Keratinocyte (primary cell): ENCODE data around the gene ONECUT2. TPM values are rescaled to one million over a fixed set of nuclear protein-coding genes. Genes with fewer than 3 reads are reported as not detected.

Experiments used
- DNase-seq: peaks from one replicate; pipeline ENCODE4 v3.0.0-alpha.2; 2011; ENCODE audit warnings: low read depth, missing footprints, low spot score
- FAIRE-seq: peaks from 2 replicates; lab custom pipeline; 2011; peaks lifted over from hg19 to GRCh38; lab: Jason Lieb, UNC
- H2AFZ ChIP-seq: 2 replicates; pipeline ENCODE4 v1.6.0; 2012; ENCODE audit warnings: low read length, control low read depth, inconsistent platforms; ENCODE audit not compliant: control insufficient read depth
- H3K27ac ChIP-seq: 2 replicates; pipeline ENCODE4 v1.5.1; 2011; ENCODE audit warnings: low read length; ENCODE audit not compliant: control insufficient read depth, insufficient read depth
- H3K27me3 ChIP-seq: 3 replicates; pipeline ENCODE4 v1.6.0; 2011; ENCODE audit warnings: low read length; ENCODE audit not compliant: control insufficient read depth, insufficient read depth; ENCODE audit errors: extremely low read depth
- H3K36me3 ChIP-seq, 2 experiments: 2 replicates in 1 of 2; 3 replicates in 1 of 2; pipeline ENCODE4 v1.5.1; 2011; ENCODE audit warnings: low read length in 2 of 2, mild to moderate bottlenecking in 1 of 2; ENCODE audit not compliant: control insufficient read depth in 2 of 2, insufficient read depth in 2 of 2; ENCODE audit errors: extremely low read depth in 1 of 2
- H3K4me1 ChIP-seq: 3 replicates; pipeline ENCODE4 v1.5.1; 2011; ENCODE audit warnings: low read length; ENCODE audit not compliant: control insufficient read depth, insufficient read depth; ENCODE audit errors: extremely low read depth
- H3K4me2 ChIP-seq: 3 replicates; pipeline ENCODE4 v1.6.0; 2011; ENCODE audit warnings: low read depth, low read length; ENCODE audit not compliant: control insufficient read depth, insufficient read depth; ENCODE audit errors: extremely low read depth
- H3K4me3 ChIP-seq, 3 experiments: fragments of 200-600 bp in 1 of 3; sonication (generic) in 1 of 3; 2 replicates in 2 of 3; 3 replicates in 1 of 3; pipeline ENCODE4 v1.5.1; 2011 to 2016; ENCODE audit warnings: low read length in 3 of 3, mild to moderate bottlenecking in 3 of 3, control low read depth in 2 of 3, inconsistent platforms in 1 of 3, low read depth in 1 of 3, mixed read lengths in 1 of 3, mixed run types in 1 of 3, moderate library complexity in 1 of 3; ENCODE audit not compliant: control insufficient read depth in 2 of 3, insufficient read depth in 2 of 3; ENCODE audit errors: extremely low read depth in 1 of 3
- H3K79me2 ChIP-seq: 2 replicates; pipeline ENCODE4 v1.6.0; 2012; ENCODE audit warnings: low read length; ENCODE audit not compliant: control insufficient read depth, insufficient read depth
- H3K9ac ChIP-seq: 3 replicates; pipeline ENCODE4 v1.6.0; 2011; ENCODE audit warnings: low read length; ENCODE audit not compliant: control insufficient read depth, insufficient read depth; ENCODE audit errors: extremely low read depth
- H3K9me1 ChIP-seq: 3 replicates; pipeline ENCODE4 v1.6.0; 2011; ENCODE audit warnings: low read length; ENCODE audit not compliant: control insufficient read depth, insufficient read depth; ENCODE audit errors: extremely low read depth
- H3K9me3 ChIP-seq: 2 replicates; pipeline ENCODE4 v1.5.1; 2012; ENCODE audit warnings: low read depth, low read length; ENCODE audit not compliant: control insufficient read depth
- H4K20me1 ChIP-seq: 3 replicates; pipeline ENCODE4 v1.6.0; 2011; ENCODE audit warnings: low read length; ENCODE audit not compliant: control insufficient read depth, insufficient read depth; ENCODE audit errors: extremely low read depth
- EZH2 ChIP-seq: IDR thresholded peaks from one replicate; pipeline ENCODE4 v1.6.1; 2012; ENCODE audit warnings: inconsistent platforms, mild to moderate bottlenecking, low read length, moderate library complexity
- dilution Hi-C: fragments of 300-500 bp; cut with MboI; formaldehyde crosslinking; loops from one replicate; pipeline ENCODE4 v1.7.0; 2020; ENCODE audit warnings: low sequenced_read_pairs; ENCODE audit not compliant: extremely low pct_ligation_motif_present
- polyA plus RNA-seq, 5 experiments: library from polyadenylated mRNA; depleted of rRNA in 3 of 5; stranded (reverse) in 3 of 5; stranded (forward) in 1 of 5; unstranded in 1 of 5; fragments of >200 nt; gene quantifications; 1 replicate in 1 of 5; 2 replicates in 3 of 5; 3 replicates in 1 of 5; pipeline versions ENCODE4 v1.2.1 to v1.2.3, GENCODE V29; 2011 to 2012; ENCODE audit warnings: missing spikeins in 2 of 5, low read depth in 1 of 5, low replicate concordance in 1 of 5
- TF ChIP-seq, protein P1 (sequence below), 3 experiments: IDR thresholded peaks in 1 of 3; conservative IDR thresholded peaks in 1 of 3; optimal IDR thresholded peaks in 1 of 3; 2 replicates in 2 of 3; 3 replicates in 1 of 3; pipeline versions ENCODE3 to v1.5.1; 2011; ENCODE audit warnings: low read length in 3 of 3, mild to moderate bottlenecking in 3 of 3, moderate library complexity in 2 of 3, control low read depth in 1 of 3, inconsistent platforms in 1 of 3; ENCODE audit not compliant: insufficient read depth in 2 of 3; ENCODE audit errors: extremely low read depth in 1 of 3

The ONECUT2 gene
- polyA plus RNA-seq, 1 donor (not counting 4 experiments of a cell fraction or from before 2014, with no cell fraction given) = 0.01 TPM

- dilution Hi-C loops = no loop called here
- Histone ChIP-seq H3K27ac (no peak overlapping the region), H3K27me3 (peaks cover 93% of the 10 kb centered on the region), H3K4me1 (peaks cover 17% of the 10 kb centered on the region), H3K4me2 (peak overlapping the region; percentile 48), H4K20me1 (no peaks in the 10 kb centered on the region), H3K9me1 (no peaks in the 10 kb centered on the region), H3K9me3 (peaks cover 3% of the 10 kb centered on the region), H2AFZ (no peak overlapping the region), H3K79me2 (no peaks in the 10 kb centered on the region), H3K9ac (no peak overlapping the region), H3K36me3 (no peaks in the 10 kb centered on the region), H3K4me3 (no peak overlapping the region)
- FAIRE-seq = no peak
- DNase-seq = no peak
- peak; percentile 56 for TF ChIP-seq EZH2
- TF ChIP-seq, protein P1, sequence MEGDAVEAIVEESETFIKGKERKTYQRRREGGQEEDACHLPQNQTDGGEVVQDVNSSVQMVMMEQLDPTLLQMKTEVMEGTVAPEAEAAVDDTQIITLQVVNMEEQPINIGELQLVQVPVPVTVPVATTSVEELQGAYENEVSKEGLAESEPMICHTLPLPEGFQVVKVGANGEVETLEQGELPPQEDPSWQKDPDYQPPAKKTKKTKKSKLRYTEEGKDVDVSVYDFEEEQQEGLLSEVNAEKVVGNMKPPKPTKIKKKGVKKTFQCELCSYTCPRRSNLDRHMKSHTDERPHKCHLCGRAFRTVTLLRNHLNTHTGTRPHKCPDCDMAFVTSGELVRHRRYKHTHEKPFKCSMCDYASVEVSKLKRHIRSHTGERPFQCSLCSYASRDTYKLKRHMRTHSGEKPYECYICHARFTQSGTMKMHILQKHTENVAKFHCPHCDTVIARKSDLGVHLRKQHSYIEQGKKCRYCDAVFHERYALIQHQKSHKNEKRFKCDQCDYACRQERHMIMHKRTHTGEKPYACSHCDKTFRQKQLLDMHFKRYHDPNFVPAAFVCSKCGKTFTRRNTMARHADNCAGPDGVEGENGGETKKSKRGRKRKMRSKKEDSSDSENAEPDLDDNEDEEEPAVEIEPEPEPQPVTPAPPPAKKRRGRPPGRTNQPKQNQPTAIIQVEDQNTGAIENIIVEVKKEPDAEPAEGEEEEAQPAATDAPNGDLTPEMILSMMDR (optimal IDR thresholded peaks at IDR 0.05 in 1 of 3, IDR thresholded peaks at IDR 0.05 in 1 of 3, conservative IDR thresholded peaks at IDR 0.05 in 1 of 3; ENCODE audit: extremely low read depth in 1 of 3, insufficient read depth in 2 of 3, low read length in 3 of 3) = no peak
Measured at GRCh38 chr18:57437402-57437765, 2.2 kb downstream of the ONECUT2 start.

DNA sequence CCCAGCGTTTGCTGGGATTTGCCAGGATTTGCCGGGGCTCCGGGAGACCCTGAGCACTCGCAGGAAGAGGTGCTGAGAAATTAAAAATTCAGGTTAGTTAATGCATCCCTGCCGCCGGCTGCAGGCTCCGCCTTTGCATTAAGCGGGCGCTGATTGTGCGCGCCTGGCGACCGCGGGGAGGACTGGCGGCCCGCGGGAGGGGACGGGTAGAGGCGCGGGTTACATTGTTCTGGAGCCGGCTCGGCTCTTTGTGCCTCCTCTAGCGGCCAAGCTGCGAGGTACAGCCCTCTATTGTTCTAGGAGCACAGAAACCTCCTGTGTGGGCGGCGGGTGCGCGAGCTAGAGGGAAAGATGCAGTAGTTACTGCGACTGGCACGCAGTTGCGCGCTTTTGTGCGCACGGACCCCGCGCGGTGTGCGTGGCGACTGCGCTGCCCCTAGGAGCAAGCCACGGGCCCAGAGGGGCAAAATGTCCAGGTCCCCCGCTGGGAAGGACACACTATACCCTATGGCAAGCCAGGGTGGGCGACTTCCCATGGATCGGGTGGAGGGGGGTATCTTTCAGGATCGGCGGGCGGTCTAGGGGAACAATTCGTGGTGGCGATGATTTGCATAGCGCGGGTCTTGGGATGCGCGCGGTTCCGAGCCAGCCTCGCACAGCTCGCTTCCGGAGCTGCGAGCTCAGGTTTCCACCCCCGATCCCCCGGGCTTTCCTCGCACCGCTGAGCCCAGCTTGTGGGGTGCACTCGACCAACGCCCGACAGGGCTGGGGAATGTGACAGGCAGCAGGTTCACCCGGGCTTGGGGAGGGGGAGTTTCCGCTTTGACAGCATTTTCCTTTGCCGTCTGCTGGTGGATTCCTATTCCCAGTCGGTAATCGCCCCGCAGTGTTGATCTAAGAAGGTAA, 2.8 kb downstream of the ONECUT2 start:
- peak overlapping the region; percentile 48 for H3K4me2 ChIP-seq
- H3K27me3 ChIP-seq = peaks cover 93% of the 10 kb centered on the region
- dilution Hi-C loops = no loop called here
- H2AFZ ChIP-seq = no peak overlapping the region
- H3K4me3 ChIP-seq = peak overlapping the region in 1 of 3 experiments; percentile 41
- H4K20me1 ChIP-seq = no peaks in the 10 kb centered on the region
- no peaks in the 10 kb centered on the region for H3K79me2 ChIP-seq
- no peak overlapping the region for H3K27ac ChIP-seq
- H3K9me3 ChIP-seq = peaks cover 3% of the 10 kb centered on the region
- FAIRE-seq (no peak), DNase-seq (no peak)
- TF ChIP-seq, protein P1 (optimal IDR thresholded peaks at IDR 0.05 in 1 of 3, IDR thresholded peaks at IDR 0.05 in 1 of 3, conservative IDR thresholded peaks at IDR 0.05 in 1 of 3; ENCODE audit: extremely low read depth in 1 of 3, insufficient read depth in 2 of 3, low read length in 3 of 3) = peak; percentile 35 to 81 (median 65)
- TF ChIP-seq EZH2 = peak; percentile 75
- H3K36me3 ChIP-seq = no peaks in the 10 kb centered on the region
- no peak overlapping the region for H3K9ac ChIP-seq
- peaks cover 17% of the 10 kb centered on the region for H3K4me1 ChIP-seq
- H3K9me1 ChIP-seq = no peaks in the 10 kb centered on the region
